BE2C (cell line): ENCODE data around the gene ZNF358. TPM values are rescaled to one million over a fixed set of nuclear protein-coding genes. Genes with fewer than 3 reads are reported as not detected.

ENCODE experiments used
- DNase-seq: peaks from one replicate; pipeline ENCODE4 v3.0.0-alpha.2; 2020
- H3K27me3 ChIP-seq: fragments of 250-450 bp; sonication (Bioruptor Pico); 2 replicates; pipeline ENCODE4 v1.5.1; 2020; ENCODE audit warnings: mild to moderate bottlenecking
- H3K36me3 ChIP-seq: fragments of 250-450 bp; sonication (Bioruptor Pico); 2 replicates; pipeline ENCODE4 v1.5.1; 2020; ENCODE audit warnings: mild to moderate bottlenecking
- H3K4me1 ChIP-seq: fragments of 250-450 bp; sonication (Bioruptor Pico); 2 replicates; pipeline ENCODE4 v1.5.1; 2020
- H3K4me3 ChIP-seq: 2 replicates; pipeline ENCODE4 v1.5.1; 2011; ENCODE audit warnings: low read depth, low read length
- H3K9me3 ChIP-seq: fragments of 250-450 bp; sonication (Bioruptor Pico); 2 replicates; pipeline ENCODE4 v1.5.1; 2020
- polyA plus RNA-seq: library from polyadenylated mRNA; unstranded; fragments of >200 nt; gene quantifications from one replicate; pipeline ENCODE4 v1.2.1, GENCODE V29; 2012; ENCODE audit warnings: low read depth, missing spikeins; ENCODE audit not compliant: insufficient read length, insufficient read depth
- TF ChIP-seq, protein P1 (sequence below): IDR thresholded peaks from 2 replicates; pipeline ENCODE4 v1.5.1; 2012; ENCODE audit warnings: mild to moderate bottlenecking, low read depth, low read length

ZNF358 gene
- 91.0 TPM for polyA plus RNA-seq

DNA sequence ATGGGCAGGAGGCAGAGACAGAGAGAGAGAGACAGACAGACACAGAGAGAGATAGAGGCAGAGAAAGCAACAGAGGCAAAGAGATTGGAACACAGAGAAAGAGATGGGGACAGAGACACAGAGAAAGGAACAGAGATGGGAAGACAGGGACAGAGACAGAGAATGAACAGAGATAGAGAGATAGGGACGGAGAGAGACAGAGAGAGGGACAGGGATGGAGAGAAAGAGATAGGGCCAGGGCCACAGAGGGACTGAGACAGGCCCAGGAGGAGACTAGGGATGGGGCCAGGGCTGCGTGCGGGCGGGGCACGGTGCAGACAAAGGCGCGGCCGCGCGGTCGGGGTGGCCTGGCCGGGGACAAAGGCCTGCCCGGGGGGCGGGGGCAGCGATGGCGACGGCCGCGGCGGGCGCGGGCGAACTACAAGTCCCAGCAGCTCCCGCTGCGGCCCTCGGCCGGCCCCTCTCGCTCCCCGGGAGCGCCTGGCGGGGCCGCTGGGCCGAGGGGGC, at the start of gene ZNF358:
ZNF358 (plus strand) TSS at position 459 of the 507 bp plus-strand sequence. CDS start 3,140 bp downstream, outside the sequence.
- TF ChIP-seq, protein P1, sequence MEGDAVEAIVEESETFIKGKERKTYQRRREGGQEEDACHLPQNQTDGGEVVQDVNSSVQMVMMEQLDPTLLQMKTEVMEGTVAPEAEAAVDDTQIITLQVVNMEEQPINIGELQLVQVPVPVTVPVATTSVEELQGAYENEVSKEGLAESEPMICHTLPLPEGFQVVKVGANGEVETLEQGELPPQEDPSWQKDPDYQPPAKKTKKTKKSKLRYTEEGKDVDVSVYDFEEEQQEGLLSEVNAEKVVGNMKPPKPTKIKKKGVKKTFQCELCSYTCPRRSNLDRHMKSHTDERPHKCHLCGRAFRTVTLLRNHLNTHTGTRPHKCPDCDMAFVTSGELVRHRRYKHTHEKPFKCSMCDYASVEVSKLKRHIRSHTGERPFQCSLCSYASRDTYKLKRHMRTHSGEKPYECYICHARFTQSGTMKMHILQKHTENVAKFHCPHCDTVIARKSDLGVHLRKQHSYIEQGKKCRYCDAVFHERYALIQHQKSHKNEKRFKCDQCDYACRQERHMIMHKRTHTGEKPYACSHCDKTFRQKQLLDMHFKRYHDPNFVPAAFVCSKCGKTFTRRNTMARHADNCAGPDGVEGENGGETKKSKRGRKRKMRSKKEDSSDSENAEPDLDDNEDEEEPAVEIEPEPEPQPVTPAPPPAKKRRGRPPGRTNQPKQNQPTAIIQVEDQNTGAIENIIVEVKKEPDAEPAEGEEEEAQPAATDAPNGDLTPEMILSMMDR, result no peak
- peak within 1 kb of the TSS; percentile 70 for H3K4me3 ChIP-seq

DNA sequence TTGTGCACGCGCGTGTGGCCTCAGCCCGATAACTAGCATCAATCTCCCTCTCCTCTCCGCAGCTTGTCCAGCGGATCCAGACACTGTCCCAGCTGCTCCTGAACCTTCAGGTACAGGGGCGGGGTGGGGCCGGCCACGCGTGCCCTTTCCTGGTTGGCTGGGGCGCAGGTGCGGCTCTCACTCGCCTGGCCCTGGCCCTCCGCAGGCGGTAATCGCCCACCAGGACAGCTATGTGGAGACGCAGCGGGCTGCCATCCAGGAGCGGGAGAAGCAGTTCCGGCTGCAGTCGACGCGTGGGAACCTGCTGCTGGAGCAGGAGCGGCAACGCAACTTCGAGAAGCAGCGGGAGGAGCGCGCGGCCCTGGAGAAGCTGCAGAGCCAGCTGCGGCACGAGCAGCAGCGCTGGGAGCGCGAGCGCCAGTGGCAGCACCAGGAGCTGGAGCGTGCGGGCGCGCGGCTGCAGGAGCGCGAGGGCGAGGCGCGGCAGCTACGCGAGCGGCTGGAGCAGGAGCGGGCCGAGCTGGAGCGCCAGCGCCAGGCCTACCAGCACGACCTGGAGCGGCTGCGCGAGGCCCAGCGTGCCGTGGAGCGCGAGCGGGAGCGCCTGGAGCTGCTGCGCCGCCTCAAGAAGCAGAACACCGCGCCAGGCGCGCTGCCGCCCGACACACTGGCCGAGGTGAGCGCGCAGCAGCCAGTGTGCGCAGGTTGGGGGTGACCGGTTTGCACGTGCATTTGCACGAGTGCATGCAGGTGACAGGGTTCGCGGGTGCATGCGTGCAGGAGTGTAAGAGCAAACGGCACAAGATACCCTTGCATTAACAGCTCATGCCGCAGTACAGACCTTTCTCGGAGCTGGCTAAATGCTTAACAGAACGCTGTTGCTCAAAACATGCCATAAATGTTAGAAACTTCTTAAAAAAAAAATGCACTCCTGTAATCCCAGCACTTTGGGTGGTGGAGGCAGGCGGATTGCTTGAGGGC, 48.6 kb upstream of the ZNF358 start:
- H3K4me1 ChIP-seq, result no peaks in the 10 kb centered on the region
- no peaks in the 10 kb centered on the region for H3K9me3 ChIP-seq
- no peaks in the 10 kb centered on the region for H3K27me3 ChIP-seq
- no peak overlapping the region for H3K4me3 ChIP-seq
- peaks cover 5% of the 10 kb centered on the region for H3K36me3 ChIP-seq
- no peak for DNase-seq
- TF ChIP-seq, protein P1, result no peak

More for the DNA sequence above, at the start of gene ZNF358:
- Histone ChIP-seq H3K36me3 (no peaks in the 10 kb centered on the region), H3K27me3 (no peaks in the 10 kb centered on the region), H3K9me3 (no peaks in the 10 kb centered on the region), H3K4me1 (peaks cover 15% of the 10 kb centered on the region)
- peak; percentile 94 for DNase-seq

DNA sequence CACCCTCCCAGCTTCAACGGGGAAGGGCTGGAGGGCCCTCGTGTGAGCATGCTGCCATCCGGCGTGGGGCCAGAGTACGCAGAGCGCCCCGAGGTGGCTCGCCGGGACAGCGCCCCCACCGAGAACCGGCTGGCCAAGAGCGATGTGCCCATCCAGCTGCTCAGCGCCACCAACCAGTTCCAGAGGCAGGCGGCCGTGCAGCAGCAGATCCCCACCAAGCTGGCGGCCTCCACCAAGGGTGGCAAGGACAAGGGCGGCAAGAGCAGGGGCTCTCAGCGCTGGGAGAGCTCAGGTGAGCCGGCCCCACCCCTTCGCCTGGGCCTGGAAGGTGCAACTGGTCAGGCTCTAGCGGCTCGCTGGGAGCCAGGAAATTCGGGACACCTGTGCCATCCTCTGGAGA, 47.1 kb upstream of the ZNF358 start:
- TF ChIP-seq, protein P1, result no peak
- Histone ChIP-seq H3K4me3 (no peak overlapping the region), H3K27me3 (no peaks in the 10 kb centered on the region), H3K4me1 (no peaks in the 10 kb centered on the region), H3K9me3 (no peaks in the 10 kb centered on the region), H3K36me3 (peaks cover 5% of the 10 kb centered on the region)
- DNase-seq, result no peak

DNA sequence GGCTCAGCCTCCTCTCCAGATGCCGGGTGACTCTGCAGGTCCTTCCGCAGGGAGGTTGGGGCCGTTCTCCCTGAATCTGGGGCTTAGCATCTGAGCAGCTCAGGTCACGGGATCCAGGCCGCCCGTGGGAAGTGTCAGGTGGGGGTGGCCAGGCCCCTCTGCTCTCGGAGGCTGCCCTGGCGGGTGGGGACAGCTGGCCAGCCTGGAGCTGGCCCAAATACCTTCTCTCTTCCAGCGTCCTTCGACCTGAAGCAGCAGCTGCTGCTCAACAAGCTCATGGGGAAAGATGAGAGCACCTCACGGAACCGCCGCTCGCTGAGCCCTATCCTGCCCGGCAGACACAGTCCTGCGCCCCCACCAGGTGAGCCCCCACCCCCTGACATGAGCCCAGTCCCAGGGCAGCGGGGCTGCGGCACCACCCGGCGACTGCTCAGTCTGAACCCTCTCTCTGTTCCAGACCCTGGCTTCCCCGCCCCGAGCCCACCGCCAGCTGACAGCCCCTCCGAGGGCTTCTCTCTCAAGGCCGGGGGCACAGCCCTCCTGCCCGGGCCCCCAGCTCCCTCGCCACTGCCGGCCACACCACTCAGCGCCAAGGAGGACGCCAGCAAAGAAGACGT, 46.1 kb upstream of the ZNF358 start:
- DNase-seq, result no peak
- TF ChIP-seq, protein P1, result no peak
- Histone ChIP-seq H3K4me1 (no peaks in the 10 kb centered on the region), H3K9me3 (no peaks in the 10 kb centered on the region), H3K36me3 (peaks cover 5% of the 10 kb centered on the region), H3K4me3 (no peak overlapping the region), H3K27me3 (no peaks in the 10 kb centered on the region)

DNA sequence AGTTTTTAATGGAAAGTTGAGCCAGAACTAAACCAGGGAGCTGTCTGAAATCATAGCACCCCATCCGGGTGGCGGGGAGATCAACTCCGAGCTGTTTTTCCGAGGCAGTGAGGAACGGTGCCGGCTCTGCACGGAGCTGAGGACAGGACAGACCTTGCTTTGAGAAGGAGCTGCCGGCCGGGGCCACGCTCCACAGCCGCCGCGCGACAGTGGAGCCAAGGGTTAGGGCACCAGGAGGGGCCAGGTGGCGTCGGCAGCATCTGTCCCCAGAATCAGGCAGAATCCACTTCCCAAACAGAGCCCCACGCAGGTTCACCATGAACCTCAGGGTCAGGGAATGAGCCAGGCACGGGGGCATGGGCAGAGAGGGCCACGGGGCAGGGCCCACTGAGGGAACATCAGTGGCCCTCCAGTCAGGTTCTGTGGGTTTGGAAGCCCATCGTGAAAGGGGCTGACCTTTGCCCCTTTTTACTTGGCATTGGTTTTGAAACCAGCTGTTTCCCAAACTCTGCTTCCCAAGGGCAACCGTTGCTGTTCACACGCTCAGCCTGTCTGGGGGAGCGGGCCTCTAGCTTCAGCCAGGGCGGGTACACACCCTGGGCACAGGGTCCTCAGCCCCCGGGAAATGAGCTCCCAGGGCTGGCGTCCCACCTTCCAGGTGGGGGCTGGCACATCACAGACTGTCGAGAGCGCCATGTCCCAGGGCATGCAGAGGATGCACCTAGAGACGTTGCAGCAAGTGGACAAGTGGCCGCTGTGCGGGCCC, 45.2 kb upstream of the ZNF358 start:
- no peak overlapping the region for H3K4me3 ChIP-seq
- no peak for DNase-seq
- no peaks in the 10 kb centered on the region for H3K27me3 ChIP-seq
- no peaks in the 10 kb centered on the region for H3K9me3 ChIP-seq
- no peaks in the 10 kb centered on the region for H3K4me1 ChIP-seq
- H3K36me3 ChIP-seq, result peaks cover 2% of the 10 kb centered on the region
- TF ChIP-seq, protein P1, result no peak
